SKM-1 (cell line): ENCODE data around the gene SETBP1.
"Not testable (repeated sequence)": the region's sequence is repeated elsewhere in the genome, so short reads cannot be mapped to it uniquely, and the experiment has no call there.

Experiments
- DNase-seq: peaks from one replicate; lab custom pipeline; 2025; ENCODE audit not compliant: unreplicated experiment; lab: John Stamatoyannopoulos, UW

The SETBP1 gene

GRCh38 chr18:44704135-44704789 lies 23.6 kb downstream of the SETBP1 start:
- DNase-seq: no peak

GRCh38 chr18:44705075-44705675 lies 24.5 kb downstream of the SETBP1 start:
- DNase-seq: no peak

- no peak for DNase-seq
Observed at GRCh38 chr18:44708451-44709083, 27.9 kb downstream of the SETBP1 start.

- DNase-seq: no peak
Observed at GRCh38 chr18:44709307-44710126, 28.8 kb downstream of the SETBP1 start.

GRCh38 chr18:44710931-44711330 lies 30.2 kb downstream of the SETBP1 start:
- no peak for DNase-seq

- no peak for DNase-seq
Observed at GRCh38 chr18:44712025-44712424, 31.3 kb downstream of the SETBP1 start.

GRCh38 chr18:44713435-44713834 lies 32.7 kb downstream of the SETBP1 start:
- no peak for DNase-seq

GRCh38 chr18:44714376-44714775 lies 33.7 kb downstream of the SETBP1 start:
- no peak for DNase-seq

- DNase-seq: no peak
Observed at GRCh38 chr18:44715245-44715644, 34.6 kb downstream of the SETBP1 start.

GRCh38 chr18:44715842-44716241 lies 35.2 kb downstream of the SETBP1 start:
- DNase-seq: no peak

GRCh38 chr18:44716697-44717163 lies 36.0 kb downstream of the SETBP1 start:
- no peak for DNase-seq

- no peak for DNase-seq
Observed at GRCh38 chr18:44719519-44720060, 38.9 kb downstream of the SETBP1 start.

- not testable (repeated sequence) for DNase-seq
Observed at GRCh38 chr18:44721748-44722147, 41.1 kb downstream of the SETBP1 start.

GRCh38 chr18:44723411-44723810 lies 42.7 kb downstream of the SETBP1 start:
- no peak for DNase-seq

GRCh38 chr18:44724105-44724778 lies 43.6 kb downstream of the SETBP1 start:
- DNase-seq: no peak

- DNase-seq: peak; percentile 19
Observed at GRCh38 chr18:44725300-44726058, 44.8 kb downstream of the SETBP1 start.

- no peak for DNase-seq
Observed at GRCh38 chr18:44726059-44726421, 45.4 kb downstream of the SETBP1 start.

- no peak for DNase-seq
Observed at GRCh38 chr18:44727291-44727690, 46.6 kb downstream of the SETBP1 start.

- DNase-seq: no peak
Observed at GRCh38 chr18:44729631-44730101, 49.0 kb downstream of the SETBP1 start.
